Mammary epithelial cell (primary cell): ENCODE measurements around the gene SNX25.

Experiments used
- EZH2 ChIP-seq: IDR thresholded peaks from 2 replicates; pipeline ENCODE4 v1.6.1; 2012; ENCODE audit warnings: low read length, inconsistent platforms, borderline replicate concordance
- TF ChIP-seq, protein P1 (sequence below), 2 donors: IDR thresholded peaks in 1 of 2; conservative IDR thresholded peaks in 1 of 2; 2 replicates each; pipeline ENCODE4 v1.5.1; 2011 to 2012; ENCODE audit warnings: inconsistent platforms in 2 of 2, low read length in 2 of 2, mild to moderate bottlenecking in 2 of 2, control low read depth in 1 of 2, low read depth in 1 of 2; ENCODE audit not compliant: insufficient read depth in 1 of 2; ENCODE audit errors: extremely low read depth in 1 of 2

DNA sequence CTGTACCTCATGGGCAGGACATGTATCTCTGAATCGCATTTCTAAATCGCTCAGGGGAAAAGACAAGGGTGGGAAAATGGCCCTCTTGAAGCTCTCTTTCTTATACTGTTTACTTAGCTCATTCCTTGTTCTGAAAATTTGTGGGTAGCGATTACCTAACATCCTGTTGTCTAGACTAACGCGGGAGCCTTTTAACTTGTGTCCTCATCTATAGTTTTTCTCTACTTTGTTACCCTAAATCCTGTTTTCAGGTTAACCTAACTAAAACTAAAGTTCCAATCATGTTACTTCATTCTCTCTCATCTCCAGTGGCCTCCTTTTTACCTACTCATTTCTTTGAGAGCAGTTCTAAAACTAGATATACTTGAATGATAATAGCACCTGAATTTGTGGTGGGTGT is 45.0 kb downstream of the SNX25 start:
- TF ChIP-seq EZH2, result no peak
- TF ChIP-seq, protein P1, sequence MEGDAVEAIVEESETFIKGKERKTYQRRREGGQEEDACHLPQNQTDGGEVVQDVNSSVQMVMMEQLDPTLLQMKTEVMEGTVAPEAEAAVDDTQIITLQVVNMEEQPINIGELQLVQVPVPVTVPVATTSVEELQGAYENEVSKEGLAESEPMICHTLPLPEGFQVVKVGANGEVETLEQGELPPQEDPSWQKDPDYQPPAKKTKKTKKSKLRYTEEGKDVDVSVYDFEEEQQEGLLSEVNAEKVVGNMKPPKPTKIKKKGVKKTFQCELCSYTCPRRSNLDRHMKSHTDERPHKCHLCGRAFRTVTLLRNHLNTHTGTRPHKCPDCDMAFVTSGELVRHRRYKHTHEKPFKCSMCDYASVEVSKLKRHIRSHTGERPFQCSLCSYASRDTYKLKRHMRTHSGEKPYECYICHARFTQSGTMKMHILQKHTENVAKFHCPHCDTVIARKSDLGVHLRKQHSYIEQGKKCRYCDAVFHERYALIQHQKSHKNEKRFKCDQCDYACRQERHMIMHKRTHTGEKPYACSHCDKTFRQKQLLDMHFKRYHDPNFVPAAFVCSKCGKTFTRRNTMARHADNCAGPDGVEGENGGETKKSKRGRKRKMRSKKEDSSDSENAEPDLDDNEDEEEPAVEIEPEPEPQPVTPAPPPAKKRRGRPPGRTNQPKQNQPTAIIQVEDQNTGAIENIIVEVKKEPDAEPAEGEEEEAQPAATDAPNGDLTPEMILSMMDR (conservative IDR thresholded peaks at IDR 0.05 in 1 of 2, IDR thresholded peaks at IDR 0.05 in 1 of 2; ENCODE audit: extremely low read depth in 1 of 2, insufficient read depth in 1 of 2, low read depth in 1 of 2, low read length in 2 of 2), result no peak
